ENCODE measurements around the gene PDE2A.

Gene PDE2A

DNA sequence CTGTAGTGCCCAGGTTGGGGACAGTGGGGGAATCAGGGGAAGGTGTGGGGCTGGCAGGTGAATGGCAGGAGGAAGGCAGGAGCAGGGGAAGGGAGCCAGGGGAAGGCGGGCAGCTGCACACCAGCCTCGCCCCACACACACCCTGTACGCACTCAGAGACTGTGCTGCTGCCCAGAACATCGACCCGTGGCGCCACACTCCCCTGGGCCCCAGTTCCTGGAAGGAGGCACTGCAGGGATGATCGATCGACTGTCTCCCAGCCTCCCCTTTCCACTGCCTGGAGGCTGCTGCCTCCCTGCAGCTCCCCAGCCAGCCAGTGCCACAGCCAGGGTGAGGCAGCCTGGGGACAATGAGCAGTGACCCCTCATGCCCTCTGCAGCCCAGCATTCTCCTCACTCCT lies 19.2 kb downstream of the PDE2A start:
- DNase-seq = no peak

DNA sequence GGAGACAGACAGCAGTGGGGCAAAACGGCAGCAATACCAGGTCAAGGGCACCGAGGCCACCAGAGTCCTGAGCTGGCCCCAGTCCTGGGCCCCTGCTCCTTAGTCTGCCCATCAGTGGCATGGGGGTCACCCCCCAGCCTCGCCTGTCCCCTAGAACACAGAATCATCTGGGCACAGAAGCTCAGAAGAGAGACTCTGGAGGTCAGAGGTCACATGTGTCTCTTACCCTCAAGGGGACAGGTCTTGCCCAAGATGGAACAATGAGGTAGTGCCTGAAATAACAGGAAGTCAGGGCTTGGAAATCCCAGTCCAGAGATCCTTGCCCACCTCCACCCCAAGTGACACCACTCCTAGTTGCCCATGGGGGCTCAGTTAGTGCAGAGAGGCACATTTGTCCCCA lies 20.6 kb downstream of the PDE2A start:
- no peak for DNase-seq

DNA sequence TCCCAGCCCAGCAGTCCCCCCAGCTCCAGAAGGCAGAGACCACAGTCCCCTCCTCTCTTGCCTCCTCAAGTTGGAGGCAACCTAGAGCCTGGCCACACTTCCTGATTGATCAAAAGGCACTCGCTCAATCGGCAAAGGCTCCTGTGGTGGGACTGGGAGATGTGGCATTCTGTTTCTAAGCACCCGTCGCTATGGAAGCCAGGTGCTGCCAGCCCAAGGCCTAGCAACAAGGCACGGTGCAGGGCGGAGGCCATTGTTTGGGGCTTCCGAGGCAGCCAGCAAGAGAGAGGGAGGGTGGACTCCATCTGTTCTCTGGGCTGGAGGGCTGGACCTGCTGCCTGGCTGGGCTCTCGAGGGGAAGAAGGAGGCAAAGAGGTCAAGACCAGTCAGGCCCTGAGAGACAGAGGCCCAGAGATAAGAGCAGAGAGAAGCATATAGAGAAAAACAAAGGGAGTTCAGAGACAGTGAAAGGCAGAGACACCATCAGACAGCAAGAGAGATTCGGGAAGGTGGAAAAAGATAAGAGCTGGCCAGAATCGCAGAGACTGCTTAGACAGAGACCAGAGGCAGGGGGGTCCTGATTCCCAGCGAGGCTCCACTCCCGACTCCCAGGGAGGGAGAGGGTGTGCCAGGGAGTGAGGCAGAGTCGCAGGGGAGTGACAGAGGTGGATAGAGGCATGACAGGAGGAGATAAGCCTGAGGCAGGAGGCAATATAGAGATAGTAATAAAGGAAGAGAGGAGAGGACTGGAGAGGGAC lies 21.2 kb downstream of the PDE2A start:
- no peak for DNase-seq

DNA sequence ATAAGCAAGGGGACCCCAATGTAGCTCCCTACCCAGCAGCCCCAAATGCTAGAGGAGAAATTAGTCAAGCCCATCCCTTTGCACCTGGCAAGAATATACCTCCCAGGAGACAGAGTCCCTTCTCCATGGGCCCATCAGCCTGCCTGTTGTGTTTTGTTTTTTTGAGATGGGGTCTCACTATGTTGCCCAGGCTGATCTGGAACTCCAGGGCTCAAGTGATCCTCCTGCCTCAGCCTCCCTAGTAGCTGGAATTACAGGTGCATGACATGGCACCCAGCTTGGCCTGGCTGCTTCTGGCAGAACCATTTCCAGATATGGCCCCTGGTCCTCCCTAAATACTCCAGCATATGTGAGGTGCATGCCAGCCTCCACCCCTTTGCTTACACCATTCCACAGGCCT lies 22.1 kb downstream of the PDE2A start:
- DNase-seq = no peak

DNA sequence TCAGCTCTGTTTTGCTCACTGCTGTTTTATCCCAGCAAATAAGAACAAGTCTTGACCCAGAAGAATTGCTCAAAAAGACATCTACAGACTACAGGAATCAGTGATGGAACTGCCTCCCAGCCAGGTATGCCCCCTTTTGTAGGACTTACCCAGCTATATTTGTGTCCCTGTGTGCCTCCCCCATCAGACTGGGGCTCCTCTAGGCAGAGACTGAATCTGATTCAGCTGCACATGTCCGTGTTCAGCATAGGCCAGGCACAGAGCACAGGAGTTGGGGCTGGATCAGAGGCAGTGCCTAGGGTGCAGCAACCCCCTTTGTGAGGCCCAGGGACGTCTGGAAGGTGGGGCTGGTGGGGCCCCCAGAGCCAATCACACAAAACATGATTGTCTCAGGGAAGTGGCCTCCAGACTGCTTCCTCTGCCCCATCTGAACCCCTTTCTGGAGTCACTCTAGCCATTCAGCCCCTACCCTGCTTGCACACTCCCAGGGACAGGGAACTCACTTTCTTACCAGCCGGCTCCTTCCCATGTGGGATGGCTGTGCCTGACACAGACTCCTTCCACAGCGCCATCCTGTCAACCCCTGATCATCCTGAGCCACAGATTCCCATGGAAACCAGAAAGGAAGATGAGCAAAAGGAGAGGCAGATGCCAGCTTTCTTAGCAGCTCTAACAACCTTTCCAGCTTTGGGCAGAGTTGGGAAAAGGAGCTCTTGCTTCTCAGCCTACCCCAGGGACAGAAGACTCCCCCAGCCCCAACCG lies 24.8 kb downstream of the PDE2A start:
- DNase-seq = no peak

DNA sequence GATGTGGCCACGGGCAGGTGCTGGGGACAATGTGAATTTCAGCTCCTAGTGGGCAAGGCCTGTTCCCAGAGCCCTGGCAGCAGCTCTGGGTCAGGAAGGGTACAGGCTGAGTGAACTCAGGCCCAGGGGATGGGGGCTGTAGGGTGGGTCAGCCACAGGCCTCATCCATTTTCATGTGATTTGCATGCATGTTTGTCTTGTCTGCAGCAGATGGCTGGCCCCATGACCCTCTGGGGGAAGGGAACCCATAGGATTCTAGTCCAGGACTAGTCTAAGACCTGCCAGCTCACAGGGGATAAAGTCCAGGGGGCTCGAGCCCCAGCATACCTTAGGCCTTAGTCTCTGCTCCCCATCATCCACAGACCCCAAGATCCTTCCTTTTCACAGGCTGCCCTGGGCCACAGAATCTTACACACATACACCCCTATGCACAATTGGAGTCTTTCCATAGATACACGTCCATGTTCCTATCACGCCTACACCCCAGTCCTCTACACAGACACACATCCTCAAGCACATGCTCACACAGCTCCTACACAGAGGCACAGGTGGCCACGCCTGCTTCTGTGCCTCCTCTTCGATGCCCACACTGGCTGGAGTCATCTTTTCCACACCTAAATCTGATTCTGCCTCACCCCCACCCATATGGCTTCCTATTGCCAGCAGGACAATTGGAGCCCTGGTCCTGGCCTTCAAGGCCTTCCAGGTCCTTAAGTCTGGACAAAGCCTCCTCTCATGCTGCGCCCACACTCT lies 25.7 kb downstream of the PDE2A start:
- no peak for DNase-seq

DNA sequence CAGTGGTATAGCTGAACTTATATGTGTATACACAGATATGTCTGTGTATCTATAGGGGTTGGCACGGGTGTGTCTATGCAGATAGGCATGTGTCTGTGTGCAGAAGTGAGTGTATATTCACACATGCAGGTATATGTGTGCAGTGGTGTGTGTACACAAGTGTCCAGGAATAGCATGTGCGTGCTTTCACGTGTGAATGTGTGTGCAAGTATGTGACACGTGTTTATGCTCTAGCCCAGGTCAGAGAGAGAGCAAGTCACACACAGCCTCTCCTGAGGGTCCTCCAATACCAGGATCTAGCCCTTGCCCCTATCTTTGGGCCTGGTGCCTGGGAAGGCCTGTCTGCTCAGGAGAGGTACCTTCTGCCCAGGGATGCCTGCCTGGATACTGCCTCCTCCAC lies 26.3 kb downstream of the PDE2A start:
- no peak for DNase-seq

DNA sequence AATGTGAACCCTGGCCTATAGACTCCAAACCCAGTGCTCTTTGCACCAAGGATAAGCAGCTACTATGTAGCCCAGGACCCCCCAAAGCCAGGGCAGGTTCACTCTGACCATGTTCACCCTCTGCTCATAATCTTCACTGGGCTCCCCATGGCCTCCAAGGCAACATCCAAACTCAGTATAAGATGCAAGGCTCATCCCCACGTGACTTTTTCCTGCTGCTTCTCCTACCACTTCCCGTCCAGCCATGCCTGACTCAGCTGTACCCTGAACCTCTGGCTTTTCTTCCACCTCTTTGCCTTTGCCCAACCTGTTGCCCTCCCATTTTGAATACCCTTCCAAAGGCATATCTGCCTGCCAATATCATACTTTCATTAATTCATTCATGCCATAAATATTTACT lies 27.8 kb downstream of the PDE2A start:
- DNase-seq = no peak

DNA sequence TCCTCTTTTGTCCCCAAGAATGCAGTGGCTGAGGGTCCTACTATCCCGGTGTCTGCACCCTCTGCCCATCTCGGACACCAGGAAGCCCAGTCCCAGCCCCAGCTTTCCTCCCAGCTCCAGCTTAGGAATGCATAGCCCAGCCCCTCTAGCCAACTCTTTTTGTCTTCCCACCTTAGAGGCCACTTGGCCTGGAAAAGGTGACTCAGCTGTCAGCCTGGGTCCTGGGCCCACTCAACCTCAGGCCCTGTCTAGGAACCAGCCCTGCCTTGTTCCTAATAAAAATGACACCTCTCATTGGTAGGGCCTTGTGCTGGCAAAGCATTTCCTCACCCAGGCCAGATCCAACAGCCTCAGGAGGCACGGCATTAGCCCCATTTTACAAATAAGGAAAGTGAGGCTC lies 28.2 kb downstream of the PDE2A start:
- DNase-seq = no peak

DNA sequence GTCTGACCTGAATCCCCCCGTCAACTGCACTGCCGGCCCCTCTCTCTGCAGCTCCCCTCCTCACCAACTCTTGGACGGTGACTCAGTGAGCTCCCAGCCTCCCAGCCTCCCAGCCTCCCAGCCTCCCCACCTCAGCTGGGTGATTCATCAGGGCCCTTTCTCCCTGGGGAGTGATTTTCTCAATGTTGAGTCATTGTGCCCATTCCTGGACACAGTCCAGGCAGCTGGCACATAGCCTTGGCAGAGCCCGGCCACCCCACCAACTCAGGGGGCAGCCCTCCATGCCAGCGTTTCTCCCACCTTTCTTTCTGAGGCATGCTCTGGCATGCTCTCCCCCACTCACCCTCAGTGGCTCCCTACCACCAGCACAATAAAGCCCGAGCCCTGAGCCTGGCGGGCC lies 30.7 kb downstream of the PDE2A start:
- DNase-seq = no peak

DNA sequence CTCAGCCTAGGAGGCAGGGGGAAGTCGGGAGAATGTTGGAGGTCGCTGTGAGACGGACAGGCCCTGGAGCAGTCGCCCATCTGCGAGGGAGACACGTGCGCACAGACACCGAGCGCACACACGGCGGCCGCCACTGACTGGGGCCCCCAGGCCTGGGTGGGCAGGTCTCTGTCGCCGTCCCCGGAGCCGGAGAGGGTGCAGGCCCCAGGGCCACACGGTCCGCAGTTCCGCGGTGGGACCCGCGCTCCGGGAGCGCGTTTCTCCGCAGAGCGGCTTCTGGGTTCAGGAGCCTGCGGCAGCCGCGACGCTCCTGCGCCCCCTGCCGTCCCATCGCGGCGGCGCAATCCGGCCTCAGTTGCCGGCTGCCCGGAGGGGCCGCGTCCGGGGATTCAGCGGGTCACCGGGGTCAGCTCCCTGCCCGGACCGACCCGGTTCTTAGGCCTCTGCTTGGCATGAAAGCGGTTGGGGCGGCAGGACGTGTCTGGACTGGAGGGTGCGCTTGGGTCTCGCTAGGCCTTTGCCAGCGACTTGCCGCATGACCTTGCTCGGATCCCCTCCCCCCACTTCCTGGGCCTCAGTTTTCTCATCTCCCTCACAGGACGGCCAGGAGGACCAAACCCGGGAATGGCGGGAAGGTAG lies 31.2 kb downstream of the PDE2A start:
- DNase-seq = peak; percentile 77

DNA sequence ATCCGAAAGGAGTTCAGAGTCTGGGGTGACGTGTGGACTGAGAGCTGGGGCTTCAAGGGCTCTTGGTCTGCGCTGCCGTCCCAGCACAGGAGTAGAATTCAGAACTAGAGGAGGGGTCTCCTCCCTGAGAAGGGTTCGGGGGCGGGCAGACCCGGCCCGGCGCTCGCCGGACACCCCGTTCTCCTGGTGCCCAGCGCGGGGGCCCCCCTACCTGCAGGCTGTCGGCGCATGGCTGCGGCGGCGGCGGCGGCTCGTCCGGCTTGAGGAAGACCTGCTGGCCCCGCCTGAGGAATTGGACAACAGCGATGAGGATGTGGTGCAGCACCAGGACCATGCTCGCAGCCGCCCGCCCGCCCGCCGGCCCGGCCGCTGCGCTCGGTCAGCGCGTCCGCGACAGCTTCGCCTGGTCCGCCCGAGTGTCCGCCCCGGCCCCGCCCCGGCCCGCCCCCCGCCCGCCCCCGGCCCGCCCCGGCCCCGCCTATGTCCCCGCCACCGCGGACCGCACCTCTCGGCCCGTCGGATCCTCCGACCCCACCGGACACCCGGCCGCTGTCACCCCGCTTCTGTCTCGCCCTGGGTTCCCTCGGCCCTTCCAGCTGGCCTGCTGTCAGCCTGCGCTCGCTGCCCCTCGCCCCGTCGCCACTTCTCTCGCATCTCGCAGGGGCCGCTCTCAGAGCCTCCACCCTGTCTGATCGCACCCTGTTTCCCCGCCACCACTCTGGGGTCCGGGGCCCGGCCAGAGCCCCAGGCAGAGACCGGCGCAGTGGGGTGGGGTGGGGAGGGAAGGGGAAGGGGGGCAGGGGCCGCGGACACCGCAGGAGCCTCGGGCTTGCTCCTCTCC lies 32.0 kb downstream of the PDE2A start:
- peak; percentile 23 for DNase-seq

DNA sequence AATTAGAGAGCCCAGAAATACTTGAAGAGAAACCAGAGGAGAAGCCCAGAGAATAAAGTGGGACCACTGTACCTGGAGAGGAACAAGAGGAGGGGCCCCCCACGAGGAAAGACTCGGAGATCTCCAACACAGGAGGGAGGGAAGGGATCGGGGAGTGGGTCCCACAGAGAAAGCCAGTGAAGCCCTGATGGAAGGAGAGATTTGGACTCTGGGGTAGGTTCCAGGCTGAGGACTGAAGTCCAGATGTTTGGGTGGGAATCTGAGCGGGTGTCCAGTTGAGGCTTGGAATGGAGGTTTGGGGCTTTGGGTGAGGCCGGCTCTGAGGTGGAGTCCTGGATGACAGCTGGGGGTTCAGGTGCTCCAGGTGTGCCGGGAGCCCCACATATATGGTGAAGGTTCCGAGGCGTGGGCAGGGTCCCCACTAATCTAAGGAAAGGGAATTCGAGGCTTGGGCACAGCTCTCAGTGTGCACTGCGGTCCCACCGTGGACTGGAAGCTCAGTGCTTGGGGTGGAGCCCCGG lies 32.6 kb downstream of the PDE2A start:
- DNase-seq = no peak

DNA sequence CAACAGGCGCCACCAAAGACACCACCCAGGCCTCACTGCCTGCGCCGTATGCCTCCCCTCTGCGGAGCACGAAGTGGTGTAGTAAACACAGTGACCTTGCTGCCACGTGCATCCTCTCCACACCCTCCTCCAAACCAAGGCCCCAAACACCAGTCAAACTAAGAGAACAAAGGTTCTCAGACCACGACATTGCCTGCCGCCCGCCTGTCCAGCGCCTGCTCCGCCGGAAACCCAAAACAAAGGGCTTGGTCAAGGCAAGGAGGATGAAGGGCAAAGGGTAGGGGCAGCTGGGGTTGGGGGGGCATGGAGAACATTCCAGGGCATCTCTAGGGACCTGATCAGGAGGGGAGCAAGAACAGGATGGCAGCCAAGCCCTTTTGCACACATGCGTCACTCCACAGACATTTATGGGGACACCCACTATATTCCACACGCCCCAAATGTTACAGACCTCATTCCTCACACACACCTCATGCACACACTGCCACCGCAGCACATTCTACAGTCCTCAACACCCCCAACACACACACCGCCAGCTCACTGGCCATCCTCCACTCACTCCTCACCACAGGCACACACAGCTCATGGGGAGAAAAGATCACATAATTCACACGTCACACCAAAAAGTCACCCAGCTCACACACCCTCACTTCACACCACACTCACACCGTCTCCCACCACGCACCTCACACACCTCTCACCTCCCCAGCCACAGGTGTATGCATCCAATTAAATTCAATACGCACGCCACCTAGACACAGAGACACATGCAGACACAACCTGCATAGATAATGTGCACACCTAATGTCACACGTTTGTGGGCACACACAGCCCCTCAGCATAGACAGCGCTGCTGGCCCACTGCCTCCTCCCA lies 34.5 kb downstream of the PDE2A start:
- DNase-seq = no peak

DNA sequence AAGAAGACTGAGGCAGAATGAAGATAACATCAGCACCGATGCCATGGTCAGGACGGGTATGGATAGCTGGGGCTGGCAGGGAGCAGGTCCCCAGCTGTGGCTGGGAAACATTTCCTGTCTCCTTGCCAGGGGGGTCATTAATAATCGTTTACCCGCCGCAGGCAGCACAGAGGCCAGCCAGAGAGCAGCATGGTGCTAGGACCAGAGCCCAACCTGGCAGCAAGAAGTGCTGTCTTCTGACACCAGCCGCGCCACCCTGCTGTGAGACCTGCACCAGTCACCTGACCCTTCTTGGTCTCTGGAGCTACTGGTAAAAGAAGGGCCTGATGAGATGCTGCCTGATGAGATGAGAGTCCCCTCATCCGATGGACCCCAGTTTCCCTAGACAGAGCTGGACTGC lies 36.3 kb downstream of the PDE2A start:
- no peak for DNase-seq

DNA sequence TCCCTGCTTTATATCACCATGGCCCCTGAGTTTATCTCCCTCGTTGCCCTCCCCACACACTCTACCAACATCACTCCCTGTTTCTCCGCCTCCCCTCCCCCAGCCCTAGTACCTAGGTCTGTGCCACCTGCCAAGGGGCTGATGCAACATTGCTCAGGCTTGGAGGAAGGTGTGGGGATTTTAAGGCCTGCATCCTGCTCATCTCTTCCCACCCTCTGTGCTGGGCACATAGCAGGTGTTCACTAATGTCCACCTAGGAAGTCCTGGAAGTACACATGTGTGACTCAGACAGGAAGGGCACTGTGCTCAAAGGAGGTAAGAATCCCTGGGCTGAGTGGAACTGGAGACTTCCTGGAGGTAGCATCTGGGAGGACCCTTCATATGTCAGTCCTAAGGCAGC lies 37.0 kb downstream of the PDE2A start:
- no peak for DNase-seq

DNA sequence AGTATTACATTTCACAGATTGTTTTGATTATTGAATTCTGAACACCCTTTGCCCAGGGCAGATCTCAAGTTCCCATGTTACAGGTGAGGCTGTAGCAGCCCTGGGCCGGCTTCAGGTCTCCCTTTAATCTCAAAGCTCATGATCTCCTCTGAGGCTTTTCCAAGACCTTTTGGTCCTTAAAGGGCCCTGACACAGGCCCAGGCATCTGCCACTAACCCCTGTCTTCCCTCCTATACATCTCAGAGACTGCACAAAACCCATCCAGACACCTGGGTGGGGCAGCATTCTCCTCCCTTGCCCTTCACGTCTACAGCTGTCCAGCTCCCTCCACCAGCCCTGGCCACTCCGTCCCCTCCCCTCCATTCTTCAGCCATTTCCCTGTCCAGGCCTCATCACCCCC lies 37.8 kb downstream of the PDE2A start:
- DNase-seq = no peak

DNA sequence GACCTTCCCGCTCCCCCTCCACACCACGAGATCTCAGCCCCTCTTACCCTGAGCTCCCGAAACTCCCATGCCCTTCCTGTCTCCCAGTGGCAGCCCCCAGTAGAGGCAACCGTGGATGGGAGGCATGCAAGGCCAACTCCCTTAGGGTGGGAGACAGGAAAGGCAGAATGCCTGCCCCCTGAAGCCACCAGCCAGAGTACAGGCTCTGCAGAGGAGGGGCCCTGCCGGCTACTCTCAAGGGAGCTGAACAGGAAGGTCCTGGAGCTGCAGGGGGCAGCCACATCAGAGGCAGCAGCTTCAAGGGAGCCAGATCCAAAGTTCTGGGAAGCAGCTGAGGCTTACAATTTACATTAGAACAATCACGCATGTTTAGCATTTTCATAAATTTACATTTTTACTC lies 38.3 kb downstream of the PDE2A start:
- no peak for DNase-seq

DNA sequence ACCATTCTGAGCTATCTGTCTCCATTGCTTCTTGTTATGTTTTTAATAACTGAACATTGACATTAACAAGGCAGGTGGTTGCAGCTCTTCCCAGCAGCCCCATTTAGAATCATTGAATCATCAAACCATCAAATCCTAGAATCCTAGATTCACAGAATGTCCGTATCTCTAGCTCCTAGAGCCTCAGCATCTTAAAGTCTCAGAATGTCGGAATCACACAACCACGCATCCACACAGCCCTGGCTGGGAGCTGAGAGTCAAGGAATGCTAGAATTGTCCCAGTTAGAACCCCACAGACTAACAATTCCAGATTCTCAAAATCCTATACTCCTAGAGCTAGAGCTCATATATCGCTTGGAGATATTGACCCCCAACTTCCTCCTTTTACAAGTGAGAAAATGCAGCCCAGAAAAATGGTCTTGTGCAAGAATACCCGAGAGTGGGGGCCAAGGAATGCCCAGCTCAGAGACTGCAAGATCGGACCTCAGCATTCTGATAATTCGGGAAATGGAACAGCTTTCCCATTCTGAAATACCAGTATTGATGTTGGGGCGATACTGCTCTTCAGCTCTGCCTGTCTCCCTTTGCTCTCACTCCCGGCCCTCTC lies 38.8 kb downstream of the PDE2A start:
- no peak for DNase-seq

DNA sequence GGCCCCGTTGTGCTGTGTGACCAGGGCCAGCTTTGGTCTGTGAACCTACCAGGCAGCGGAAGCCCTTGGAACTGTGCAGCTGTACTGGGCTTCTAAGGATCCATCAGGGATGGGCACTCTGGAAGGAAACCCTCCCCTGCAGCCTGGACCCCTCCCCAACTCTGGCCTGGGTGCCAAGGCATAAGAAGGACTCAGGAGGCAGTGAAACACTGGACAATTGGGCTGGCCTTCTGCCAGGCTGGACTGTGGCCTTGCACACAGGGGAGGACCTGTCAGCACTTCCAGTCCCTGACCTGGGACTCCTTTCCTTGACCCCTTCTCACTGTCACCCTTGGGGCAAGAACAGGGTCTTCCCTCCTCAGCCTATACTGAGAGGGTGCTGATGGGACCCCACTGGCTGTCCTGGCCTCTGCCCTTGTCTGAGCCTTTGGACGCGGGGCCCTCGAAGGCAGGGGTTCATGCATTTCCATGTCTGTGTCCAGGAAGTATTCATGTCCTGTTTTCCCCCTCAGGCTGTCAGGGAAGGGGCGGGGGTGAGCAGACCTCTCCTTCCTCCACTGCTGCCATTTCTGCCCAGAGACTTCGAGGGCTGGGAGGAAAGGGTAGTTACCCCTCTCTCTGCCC lies 39.6 kb downstream of the PDE2A start:
- no peak for DNase-seq
